Muscle of leg (tissue), 11 donors: ENCODE results near the gene PLPP4. TPM values are rescaled to one million over a fixed set of nuclear protein-coding genes. Genes with fewer than 3 reads are reported as not detected.

Experiments used
- DNase-seq: peaks from one replicate; pipeline ENCODE4 v3.0.0; 2013
- H3K27ac ChIP-seq: one replicate; pipeline ENCODE4 v1.5.1; 2013; ENCODE audit warnings: mild to moderate bottlenecking, low read length, control low read depth
- H3K27me3 ChIP-seq: one replicate; pipeline ENCODE4 v1.6.1; 2013; ENCODE audit warnings: low read length; ENCODE audit not compliant: control insufficient read depth, insufficient read depth
- H3K36me3 ChIP-seq: one replicate; pipeline ENCODE4 v1.6.1; 2013; ENCODE audit warnings: low read length; ENCODE audit not compliant: control insufficient read depth, insufficient read depth
- H3K4me1 ChIP-seq: one replicate; pipeline ENCODE4 v1.6.1; 2013; ENCODE audit warnings: low read length; ENCODE audit not compliant: control insufficient read depth, insufficient read depth
- H3K4me3 ChIP-seq: one replicate; pipeline ENCODE4 v1.5.1; 2013; ENCODE audit warnings: low read length, control low read depth
- H3K9me3 ChIP-seq: replicated peaks from 2 replicates; pipeline ENCODE4 v1.6.1; 2013; ENCODE audit warnings: low read depth, low read length; ENCODE audit not compliant: control insufficient read depth
- WGBS: methylation state at CpG from one replicate; pipeline ENCODE4 v1.1.5; 2013; ENCODE audit warnings: missing lambda C conversion rate; ENCODE audit not compliant: insufficient coverage; 5-methylcytosine and 5-hydroxymethylcytosine counted together
- polyA plus RNA-seq, 8 donors: library from polyadenylated mRNA; unstranded; fragments of 120-200 nt; gene quantifications; one replicate each; pipeline versions ENCODE4 v1.2.1 to v1.2.3, GENCODE V29; 2013; ENCODE audit warnings: inconsistent platforms in 1 of 8, low replicate concordance in 1 of 8; ENCODE audit not compliant: insufficient read length in 8 of 8, insufficient read depth in 1 of 8
- total RNA-seq: library from RNA; stranded (reverse); fragments of 120-200 nt; gene quantifications from one replicate; pipeline ENCODE4 v1.2.4, GENCODE V29; 2013

Gene PLPP4
- total and polyA plus RNA-seq, 9 donors = 0.14 to 1.7 (median 0.32) TPM; not detected in 1

- 100% methylated on average over 3 of the region's 3 CpGs for whole genome bisulfite sequencing
- Histone ChIP-seq H3K27me3 (peaks cover 2% of the 10 kb centered on the region), H3K4me1 (peaks cover 5% of the 10 kb centered on the region), H3K27ac (no peak overlapping the region), H3K36me3 (no peaks in the 10 kb centered on the region), H3K4me3 (no peak overlapping the region), H3K9me3 (no peaks in the 10 kb centered on the region)
- no peak for DNase-seq
These were observed 30.7 kb upstream of the PLPP4 start for GRCh38 chr10:120426306-120426705.

DNA sequence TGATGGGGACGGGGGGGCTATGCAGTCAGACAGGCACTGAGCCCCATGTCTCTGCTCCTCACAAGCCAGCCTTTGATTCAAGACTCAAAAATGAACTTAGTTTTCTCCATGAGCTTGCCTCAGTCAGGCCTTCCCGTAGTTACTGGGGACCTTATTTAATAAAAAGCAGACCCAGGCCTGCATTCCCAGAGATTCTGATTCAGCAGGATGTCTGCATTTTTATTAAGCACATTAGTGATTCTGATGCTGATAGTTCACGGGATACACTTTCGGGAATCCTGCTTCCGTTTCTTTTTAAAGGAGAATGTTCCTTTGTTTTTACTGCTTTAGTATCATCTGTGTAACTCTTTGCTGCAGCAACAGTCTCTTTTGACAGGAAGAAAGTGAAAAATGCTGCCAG lies 28.3 kb upstream of the PLPP4 start:
- H3K4me1 ChIP-seq = peaks cover 5% of the 10 kb centered on the region
- peak; percentile 26 for DNase-seq
- no peak overlapping the region for H3K4me3 ChIP-seq
- 10% methylated on average over 2 of the region's 5 CpGs for WGBS
- no peaks in the 10 kb centered on the region for H3K9me3 ChIP-seq
- H3K36me3 ChIP-seq = no peaks in the 10 kb centered on the region
- H3K27me3 ChIP-seq = peaks cover 2% of the 10 kb centered on the region
- H3K27ac ChIP-seq = no peak overlapping the region

GRCh38 chr10:120429395-120429794 lies 27.6 kb upstream of the PLPP4 start:
- no CpG with 5 or more reads among the region's 5 CpGs for WGBS
- Histone ChIP-seq H3K36me3 (no peaks in the 10 kb centered on the region), H3K9me3 (no peaks in the 10 kb centered on the region), H3K27me3 (peaks cover 2% of the 10 kb centered on the region), H3K27ac (no peak overlapping the region), H3K4me3 (no peak overlapping the region), H3K4me1 (peaks cover 5% of the 10 kb centered on the region)
- DNase-seq = peak; percentile 39

DNA sequence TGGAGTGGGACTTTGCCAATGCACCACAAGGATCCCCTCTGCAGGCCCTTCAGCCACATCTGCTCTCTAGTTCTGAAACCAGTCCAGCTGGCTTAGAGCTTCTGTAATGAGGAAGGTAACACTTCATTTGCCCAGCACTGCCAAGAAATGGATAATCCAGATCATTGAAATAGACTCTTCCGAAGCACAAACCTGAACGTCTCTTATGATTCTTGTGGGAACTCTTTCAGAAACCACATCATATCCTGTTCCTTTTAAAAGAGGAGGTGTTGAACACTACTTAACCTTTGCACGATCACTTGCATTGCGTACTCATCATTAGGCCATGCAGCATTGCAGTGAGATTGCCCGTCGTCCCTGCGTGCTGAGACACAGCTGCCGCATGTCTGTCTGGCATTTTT lies 25.8 kb upstream of the PLPP4 start:
- H3K27me3 ChIP-seq = peaks cover 2% of the 10 kb centered on the region
- H3K4me3 ChIP-seq = no peak overlapping the region
- no peaks in the 10 kb centered on the region for H3K9me3 ChIP-seq
- peaks cover 5% of the 10 kb centered on the region for H3K4me1 ChIP-seq
- H3K27ac ChIP-seq = no peak overlapping the region
- WGBS = 50% methylated on average over 3 of the region's 8 CpGs
- DNase-seq = peak; percentile 72
- no peaks in the 10 kb centered on the region for H3K36me3 ChIP-seq

DNA sequence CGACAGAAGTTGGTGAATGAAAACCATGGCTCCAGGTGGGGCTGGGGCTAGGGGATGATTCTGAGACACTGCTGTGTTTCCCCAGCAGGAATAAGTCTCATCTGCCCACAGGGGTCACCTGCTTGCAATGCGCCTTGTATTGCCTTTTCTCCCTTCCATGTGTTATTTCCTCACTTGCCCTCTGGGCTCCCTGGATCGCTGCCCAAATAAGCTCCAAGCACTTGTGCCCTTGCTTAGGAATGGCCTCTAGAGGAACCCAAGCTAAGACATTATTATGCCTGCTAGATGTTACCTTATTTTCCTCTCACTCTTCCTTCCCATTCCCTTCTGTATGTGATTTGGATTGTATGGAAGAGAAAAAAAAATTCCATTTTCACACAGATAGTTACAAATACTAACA lies 24.8 kb upstream of the PLPP4 start:
- no peak for DNase-seq
- Histone ChIP-seq H3K27ac (no peak overlapping the region), H3K4me1 (peaks cover 5% of the 10 kb centered on the region), H3K36me3 (no peaks in the 10 kb centered on the region), H3K27me3 (peaks cover 2% of the 10 kb centered on the region), H3K4me3 (no peak overlapping the region), H3K9me3 (no peaks in the 10 kb centered on the region)
- 44% methylated on average over 3 of the region's 3 CpGs for WGBS

DNA sequence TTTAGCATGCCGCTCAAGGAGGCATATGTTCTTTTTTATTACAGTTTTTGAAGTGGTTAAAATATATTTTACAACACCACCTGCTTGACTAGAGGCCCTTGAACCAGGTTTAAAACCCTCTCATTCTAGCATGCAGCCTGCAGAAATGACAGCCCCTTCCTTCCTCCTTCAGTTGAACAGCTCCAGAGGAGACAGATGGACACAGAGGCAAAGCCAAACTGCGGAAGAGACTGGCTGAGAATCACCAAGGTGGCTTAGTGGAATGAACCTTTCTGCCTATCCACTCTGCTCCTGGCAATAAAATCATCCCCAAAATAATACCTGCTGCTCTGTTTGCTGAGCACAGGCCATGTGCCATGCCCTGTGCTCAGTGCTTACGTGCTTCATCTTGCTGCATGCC lies 23.9 kb upstream of the PLPP4 start:
- no peak for DNase-seq
- Histone ChIP-seq H3K9me3 (no peaks in the 10 kb centered on the region), H3K27me3 (peaks cover 2% of the 10 kb centered on the region), H3K4me3 (no peak overlapping the region), H3K4me1 (peaks cover 5% of the 10 kb centered on the region), H3K27ac (no peak overlapping the region), H3K36me3 (no peaks in the 10 kb centered on the region)
- WGBS = 34% methylated on average over 2 of the region's 3 CpGs

DNA sequence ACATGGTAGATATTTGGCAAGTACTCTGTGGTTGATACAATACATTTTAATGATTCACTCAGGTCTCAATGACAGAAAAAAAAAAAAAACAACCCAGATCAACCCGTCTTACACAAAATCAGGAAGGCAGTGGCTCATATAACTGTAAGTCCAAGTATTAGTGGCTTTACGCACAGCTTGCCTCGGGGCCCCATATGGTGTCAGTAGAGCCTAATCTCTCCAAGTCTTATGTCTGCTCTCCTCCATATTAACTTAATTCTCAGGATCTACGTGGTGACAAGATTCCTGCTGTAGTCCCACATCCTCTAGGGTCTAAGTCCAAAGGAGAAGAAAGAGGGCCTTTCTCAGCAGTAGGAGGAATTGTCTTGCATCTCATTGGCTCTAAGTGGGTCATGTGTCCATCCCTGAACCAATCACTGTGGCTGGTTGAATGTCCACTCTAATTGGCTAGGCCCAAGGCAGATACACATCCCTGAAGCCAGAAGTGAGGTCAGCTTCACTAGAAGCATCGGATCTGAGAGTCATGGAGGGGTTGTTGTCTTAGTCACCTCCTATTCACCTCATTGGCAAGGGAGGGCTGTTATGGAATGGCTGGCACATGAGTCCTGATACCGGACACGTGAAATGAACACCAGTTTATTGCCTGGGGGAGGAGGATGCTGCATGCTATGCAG lies 20.5 kb upstream of the PLPP4 start:
- no peaks in the 10 kb centered on the region for H3K4me1 ChIP-seq
- H3K9me3 ChIP-seq = no peaks in the 10 kb centered on the region
- H3K27ac ChIP-seq = no peak overlapping the region
- no peaks in the 10 kb centered on the region for H3K36me3 ChIP-seq
- 81% methylated on average over 4 of the region's 7 CpGs for WGBS
- no peak overlapping the region for H3K4me3 ChIP-seq
- no peak for DNase-seq
- H3K27me3 ChIP-seq = no peaks in the 10 kb centered on the region

GRCh38 chr10:120437541-120437940 lies 19.5 kb upstream of the PLPP4 start:
- Histone ChIP-seq H3K4me3 (no peak overlapping the region), H3K4me1 (no peaks in the 10 kb centered on the region), H3K27me3 (no peaks in the 10 kb centered on the region), H3K36me3 (no peaks in the 10 kb centered on the region), H3K9me3 (no peaks in the 10 kb centered on the region), H3K27ac (no peak overlapping the region)
- 100% methylated on average over 1 of the region's 2 CpGs for WGBS
- no peak for DNase-seq

- WGBS = 27% methylated on average over 2 of the region's 3 CpGs
- H3K36me3 ChIP-seq = no peaks in the 10 kb centered on the region
- H3K27me3 ChIP-seq = peaks cover 25% of the 10 kb centered on the region
- H3K4me3 ChIP-seq = no peak overlapping the region
- H3K27ac ChIP-seq = no peak overlapping the region
- peak; percentile 36 for DNase-seq
- no peaks in the 10 kb centered on the region for H3K9me3 ChIP-seq
- H3K4me1 ChIP-seq = peaks cover 5% of the 10 kb centered on the region
These were observed 5.1 kb upstream of the PLPP4 start for GRCh38 chr10:120451968-120452367.

DNA sequence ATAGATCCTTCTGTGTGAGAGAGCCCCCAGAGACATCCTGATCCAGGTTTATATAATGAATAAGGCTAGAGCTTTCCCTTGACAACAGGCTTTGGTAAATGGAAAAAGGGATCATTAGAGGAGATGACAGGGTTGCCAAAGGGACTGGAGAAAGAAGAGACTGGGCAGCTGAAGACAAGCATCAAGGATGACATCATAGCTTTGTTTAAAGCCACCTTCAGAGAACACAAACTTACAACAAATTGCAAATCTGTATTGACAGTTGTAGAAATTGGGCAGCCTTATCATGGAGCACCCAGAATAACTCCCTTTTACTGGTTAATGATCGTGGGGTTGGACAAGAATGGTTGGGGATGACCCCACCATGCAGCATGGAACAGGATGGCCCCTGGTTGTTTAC lies 3.7 kb upstream of the PLPP4 start:
- no CpG with 5 or more reads among the region's 1 CpG for WGBS
- Histone ChIP-seq H3K27ac (no peak overlapping the region), H3K4me1 (peaks cover 12% of the 10 kb centered on the region), H3K9me3 (no peaks in the 10 kb centered on the region), H3K27me3 (peaks cover 38% of the 10 kb centered on the region), H3K4me3 (no peak overlapping the region), H3K36me3 (no peaks in the 10 kb centered on the region)
- DNase-seq = no peak

GRCh38 chr10:120453886-120454285 lies 3.1 kb upstream of the PLPP4 start:
- DNase-seq = no peak
- H3K27ac ChIP-seq = no peak overlapping the region
- H3K36me3 ChIP-seq = no peaks in the 10 kb centered on the region
- peaks cover 40% of the 10 kb centered on the region for H3K27me3 ChIP-seq
- H3K9me3 ChIP-seq = no peaks in the 10 kb centered on the region
- 79% methylated on average over 3 of the region's 3 CpGs for WGBS
- H3K4me1 ChIP-seq = peaks cover 12% of the 10 kb centered on the region
- no peak overlapping the region for H3K4me3 ChIP-seq
